ENCODE data around the gene KCNK3.
"Not testable (repeated sequence)": the region's sequence is repeated elsewhere in the genome, so short reads cannot be mapped to it uniquely, and the experiment has no call there.

KCNK3 gene

GRCh38 chr2:26692279-26692896, at the start of gene KCNK3:
Gene KCNK3 (plus strand): TSS chr2:26692722. CDS start chr2:26692876, 154 bp downstream.
- peak; percentile 19 to 33 for DNase-seq

GRCh38 chr2:26644188-26644835, 48.2 kb upstream of the KCNK3 start:
- DNase-seq, result no peak

GRCh38 chr2:26645762-26646161, 46.8 kb upstream of the KCNK3 start:
- DNase-seq, result no peak

GRCh38 chr2:26646986-26647672, 45.4 kb upstream of the KCNK3 start:
- DNase-seq, result no peak

GRCh38 chr2:26647981-26648380, 44.5 kb upstream of the KCNK3 start:
- DNase-seq, result no peak

GRCh38 chr2:26648516-26648915, 44.0 kb upstream of the KCNK3 start:
- no peak for DNase-seq

GRCh38 chr2:26649322-26649721, 43.2 kb upstream of the KCNK3 start:
- no peak for DNase-seq

GRCh38 chr2:26649992-26650712, 42.4 kb upstream of the KCNK3 start:
- no peak for DNase-seq

GRCh38 chr2:26650713-26651469, 41.6 kb upstream of the KCNK3 start:
- DNase-seq, result no peak

GRCh38 chr2:26651470-26651771, 41.1 kb upstream of the KCNK3 start:
- DNase-seq, result no peak

- DNase-seq, result no peak
These were observed 40.7 kb upstream of the KCNK3 start for GRCh38 chr2:26651799-26652198.

GRCh38 chr2:26652361-26653041, 40.0 kb upstream of the KCNK3 start:
- DNase-seq, result no peak

GRCh38 chr2:26653207-26654060, 39.1 kb upstream of the KCNK3 start:
- no peak for DNase-seq

GRCh38 chr2:26654061-26654340, 38.5 kb upstream of the KCNK3 start:
- DNase-seq, result no peak

GRCh38 chr2:26655120-26655519, 37.4 kb upstream of the KCNK3 start:
- not testable (repeated sequence) for DNase-seq

- DNase-seq, result no peak
These were observed 36.8 kb upstream of the KCNK3 start for GRCh38 chr2:26655611-26656195.

GRCh38 chr2:26657265-26657664, 35.3 kb upstream of the KCNK3 start:
- no peak for DNase-seq

GRCh38 chr2:26658691-26659346, 33.7 kb upstream of the KCNK3 start:
- no peak for DNase-seq

- DNase-seq, result no peak
These were observed 32.1 kb upstream of the KCNK3 start for GRCh38 chr2:26660363-26660962.

GRCh38 chr2:26665296-26665695, 27.2 kb upstream of the KCNK3 start:
- DNase-seq, result not testable (repeated sequence)
